GM23338 (cell line): ENCODE data around the gene CMTR1. TPM values are rescaled to one million over a fixed set of nuclear protein-coding genes. Genes with fewer than 3 reads are reported as not detected.

Experiments
- ATAC-seq: fragments of 200-7000 bp; cut with Tn5 transposase; 3 replicates; pipeline ENCODE4 v1.9.1; 2020
- DNase-seq: peaks from one replicate; pipeline ENCODE4 v3.0.0-alpha.2; 2015; ENCODE audit warnings: low spot score
- H2AFZ ChIP-seq: fragments of 200-600 bp; sonication (generic); 2 replicates; pipeline ENCODE4 v1.8.0; 2016; ENCODE audit warnings: antibody characterized with exemption, mild to moderate bottlenecking, moderate library complexity
- H3F3A ChIP-seq: fragments of 200-600 bp; sonication (generic); replicated peaks from 2 replicates; pipeline ENCODE4 v1.8.0; 2017; ENCODE audit warnings: antibody characterized with exemption, mixed run types, low read depth
- H3K27ac ChIP-seq: fragments of 200-600 bp; sonication (generic); 2 replicates; pipeline ENCODE4 v1.6.1; 2016; ENCODE audit warnings: low read depth
- H3K27me3 ChIP-seq: fragments of 200-600 bp; sonication (generic); 2 replicates; pipeline ENCODE4 v1.8.0; 2016; ENCODE audit warnings: mild to moderate bottlenecking, mixed run types, moderate library complexity; ENCODE audit not compliant: insufficient read depth
- H3K36me3 ChIP-seq: fragments of 200-600 bp; sonication (generic); 2 replicates; pipeline ENCODE4 v1.8.0; 2016; ENCODE audit warnings: mild to moderate bottlenecking; ENCODE audit not compliant: insufficient read depth
- H3K4me1 ChIP-seq: fragments of 200-600 bp; sonication (generic); 2 replicates; pipeline ENCODE4 v1.8.0; 2016; ENCODE audit warnings: mild to moderate bottlenecking, moderate library complexity; ENCODE audit not compliant: insufficient read depth
- H3K4me2 ChIP-seq: fragments of 200-600 bp; sonication (generic); 2 replicates; pipeline ENCODE4 v1.7.1; 2017; ENCODE audit warnings: mixed run types
- H3K4me3 ChIP-seq: fragments of 200-600 bp; sonication (generic); 2 replicates; pipeline ENCODE4 v1.6.1; 2016; ENCODE audit warnings: mixed run types
- H3K79me2 ChIP-seq: fragments of 200-600 bp; sonication (generic); replicated peaks from 2 replicates; pipeline ENCODE4 v1.8.0; 2017; ENCODE audit warnings: mild to moderate bottlenecking; ENCODE audit not compliant: insufficient read depth
- H3K9me2 ChIP-seq: fragments of 200-600 bp; sonication (generic); 2 replicates; pipeline ENCODE4 v1.8.0; 2017; ENCODE audit not compliant: insufficient read depth
- H4K20me1 ChIP-seq: fragments of 200-600 bp; sonication (generic); replicated peaks from 2 replicates; pipeline ENCODE4 v1.8.0; 2017; ENCODE audit warnings: mild to moderate bottlenecking; ENCODE audit not compliant: insufficient read depth
- H3K27ac Mint-ChIP-seq: 2 replicates; pipeline ENCODE4 v1.8.0; 2020; ENCODE audit warnings: inconsistent platforms, mild to moderate bottlenecking, moderate library complexity, mixed read lengths
- H3K27me3 Mint-ChIP-seq: 3 replicates; pipeline ENCODE4 v1.8.0; 2022; ENCODE audit warnings: low read depth, mild to moderate bottlenecking, moderate library complexity, mixed read lengths, inconsistent platforms; ENCODE audit not compliant: insufficient read depth, poor library complexity
- H3K36me3 Mint-ChIP-seq: 3 replicates; pipeline ENCODE4 v1.8.0; 2021; ENCODE audit warnings: low read depth, mild to moderate bottlenecking, inconsistent platforms, moderate library complexity, mixed read lengths
- H3K4me1 Mint-ChIP-seq: 3 replicates; pipeline ENCODE4 v1.8.0; 2020; ENCODE audit warnings: mild to moderate bottlenecking, inconsistent platforms, mixed read lengths
- H3K4me3 Mint-ChIP-seq: 3 replicates; pipeline ENCODE4 v1.8.0; 2021; ENCODE audit warnings: moderate library complexity, mild to moderate bottlenecking, inconsistent platforms, mixed read lengths
- H3K9me3 Mint-ChIP-seq: 3 replicates; pipeline ENCODE4 v1.8.0; 2020; ENCODE audit warnings: moderate library complexity, mild to moderate bottlenecking, inconsistent platforms, mixed read lengths
- CREB1 ChIP-seq: fragments of 250-450 bp; sonication (Bioruptor Pico); IDR thresholded peaks from 2 replicates; pipeline ENCODE4 v1.5.0; 2020; ENCODE audit warnings: low read depth, mild to moderate bottlenecking, moderate library complexity
- EZH2 ChIP-seq: fragments of 200-600 bp; sonication (generic); IDR thresholded peaks from one replicate; pipeline ENCODE4 v1.8.0; 2017; ENCODE audit warnings: antibody characterized with exemption, mild to moderate bottlenecking, low read depth; ENCODE audit not compliant: unreplicated experiment
- EZH2phosphoT487 ChIP-seq: fragments of 200-600 bp; sonication (generic); IDR thresholded peaks from one replicate; pipeline ENCODE4 v1.8.1; 2018; ENCODE audit warnings: antibody characterized with exemption; ENCODE audit not compliant: unreplicated experiment
- NANOG ChIP-seq: IDR thresholded peaks from 2 replicates; pipeline ENCODE4 v1.6.1; 2016; ENCODE audit warnings: antibody characterized with exemption, borderline replicate concordance
- POLR2AphosphoS5 ChIP-seq: IDR thresholded peaks from 2 replicates; pipeline ENCODE4 v1.6.1; 2016; ENCODE audit warnings: antibody characterized with exemption, low read depth
- STAT1 ChIP-seq: IDR thresholded peaks from one replicate; pipeline ENCODE4 v1.6.1; 2016; ENCODE audit warnings: antibody characterized with exemption; ENCODE audit not compliant: unreplicated experiment
- ZNF114 ChIP-seq: fragments of 250-450 bp; sonication (Bioruptor Pico); IDR thresholded peaks from 2 replicates; pipeline ENCODE4 v1.5.0; 2020; ENCODE audit warnings: mild to moderate bottlenecking, moderate library complexity
- polyA plus RNA-seq: library from polyadenylated mRNA; unstranded; fragments of >200 nt; fragmentation: Nextera tagmentation; extraction: Ambion mirVana; gene quantifications from 2 replicates; pipeline ENCODE4 v1.2.1, GENCODE V29; 2016
- total RNA-seq: library from RNA; depleted of rRNA; stranded (reverse); fragments of >200 nt; shearing (Covaris generic); gene quantifications from 2 replicates; pipeline ENCODE4 v1.2.3, GENCODE V29; 2014
- TF ChIP-seq, protein P1 (sequence below): IDR thresholded peaks from 2 replicates; pipeline ENCODE4 v1.6.1; 2016; ENCODE audit warnings: antibody characterized with exemption
- TF ChIP-seq, protein P2 (sequence below): IDR thresholded peaks from one replicate; pipeline ENCODE4 v1.6.1; 2018; ENCODE audit warnings: antibody characterized with exemption; ENCODE audit not compliant: unreplicated experiment

CMTR1 gene
- total and polyA plus RNA-seq, 2 experiments from 2014 or later = 7.3 to 36.4 TPM

DNA sequence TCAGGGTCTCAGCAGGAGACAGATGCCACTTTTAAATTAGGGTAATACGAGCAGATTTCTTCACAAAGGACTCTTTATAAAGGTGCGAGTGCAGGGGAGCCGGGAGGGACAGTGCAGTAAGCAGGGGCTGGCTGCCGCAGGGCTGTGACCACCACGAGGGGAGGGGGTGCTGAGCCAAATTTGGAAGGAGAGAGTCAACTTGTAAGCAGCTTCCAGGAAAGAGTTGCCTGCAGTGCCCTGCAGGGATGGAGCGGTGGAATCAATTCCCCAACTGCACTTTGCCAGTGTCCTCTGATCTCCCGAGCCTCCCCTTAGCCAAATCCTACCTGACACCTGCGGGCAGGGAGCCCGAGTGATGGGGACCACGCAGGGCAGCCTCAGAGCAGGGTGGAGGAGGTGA is 80.6 kb downstream of the CMTR1 start (continued):
- TF ChIP-seq, protein P1, sequence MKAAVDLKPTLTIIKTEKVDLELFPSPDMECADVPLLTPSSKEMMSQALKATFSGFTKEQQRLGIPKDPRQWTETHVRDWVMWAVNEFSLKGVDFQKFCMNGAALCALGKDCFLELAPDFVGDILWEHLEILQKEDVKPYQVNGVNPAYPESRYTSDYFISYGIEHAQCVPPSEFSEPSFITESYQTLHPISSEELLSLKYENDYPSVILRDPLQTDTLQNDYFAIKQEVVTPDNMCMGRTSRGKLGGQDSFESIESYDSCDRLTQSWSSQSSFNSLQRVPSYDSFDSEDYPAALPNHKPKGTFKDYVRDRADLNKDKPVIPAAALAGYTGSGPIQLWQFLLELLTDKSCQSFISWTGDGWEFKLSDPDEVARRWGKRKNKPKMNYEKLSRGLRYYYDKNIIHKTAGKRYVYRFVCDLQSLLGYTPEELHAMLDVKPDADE = no peak
- TF ChIP-seq EZH2phosphoT487 (no peak), STAT1 (no peak)

DNA sequence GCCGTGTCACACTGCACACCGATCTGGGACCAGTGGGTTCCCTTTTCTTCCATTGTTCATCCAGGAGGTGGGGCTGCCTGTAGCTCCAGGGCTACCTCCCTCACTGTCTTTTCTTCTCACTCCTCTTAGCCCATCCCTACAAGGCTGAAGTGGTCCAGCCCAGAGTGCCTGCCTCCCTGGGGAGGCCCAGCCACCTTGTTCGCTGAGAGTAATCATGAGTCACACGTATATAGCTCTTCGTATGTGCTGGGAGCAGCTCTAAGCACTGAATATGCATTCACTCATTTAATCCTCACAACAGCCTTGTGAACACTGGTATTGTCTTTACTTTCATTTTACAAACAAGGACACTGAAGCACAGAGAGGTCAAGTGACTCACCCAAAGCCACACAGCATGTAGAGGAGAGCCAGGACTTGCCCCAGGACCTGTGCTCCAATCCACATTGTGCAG is 81.3 kb downstream of the CMTR1 start:
- no peak for TF ChIP-seq ZNF114 (CRISPR knock-in tag)
- TF ChIP-seq EZH2phosphoT487 = no peak
- TF ChIP-seq EZH2 = no peak
- TF ChIP-seq, protein P1 = no peak
- TF ChIP-seq CREB1 = no peak
- H3K79me2 ChIP-seq = no peaks in the 10 kb centered on the region
- no peak overlapping the region for H3K27ac ChIP-seq
- H3K27me3 Mint-ChIP-seq = peaks cover 36% of the 10 kb centered on the region
- H3K9me2 ChIP-seq = no peaks in the 10 kb centered on the region
- H3K4me1 Mint-ChIP-seq = peaks cover 64% of the 10 kb centered on the region
- ATAC-seq = no peak
- no peaks in the 10 kb centered on the region for H3K9me3 Mint-ChIP-seq
- no peaks in the 10 kb centered on the region for H4K20me1 ChIP-seq
- H3K4me1 ChIP-seq = peaks cover 55% of the 10 kb centered on the region
- H2AFZ ChIP-seq = no peak overlapping the region
- peaks cover 41% of the 10 kb centered on the region for H3K27me3 ChIP-seq
- peak overlapping the region; percentile 4; the same call in 1 of the 3 replicates for H3K4me3 Mint-ChIP-seq
- H3K36me3 Mint-ChIP-seq = no peaks in the 10 kb centered on the region
- H3K4me2 ChIP-seq = peak overlapping the region; percentile 83; the same call in 1 of the 2 replicates
- no peaks in the 10 kb centered on the region; the same call in 1 of the 2 replicates for H3K36me3 ChIP-seq
- H3F3A ChIP-seq = peaks cover 7% of the 10 kb centered on the region; the same call in 1 of the 2 replicates
- H3K4me3 ChIP-seq = no peak overlapping the region
- H3K27ac Mint-ChIP-seq = no peak overlapping the region
- DNase-seq = no peak

DNA sequence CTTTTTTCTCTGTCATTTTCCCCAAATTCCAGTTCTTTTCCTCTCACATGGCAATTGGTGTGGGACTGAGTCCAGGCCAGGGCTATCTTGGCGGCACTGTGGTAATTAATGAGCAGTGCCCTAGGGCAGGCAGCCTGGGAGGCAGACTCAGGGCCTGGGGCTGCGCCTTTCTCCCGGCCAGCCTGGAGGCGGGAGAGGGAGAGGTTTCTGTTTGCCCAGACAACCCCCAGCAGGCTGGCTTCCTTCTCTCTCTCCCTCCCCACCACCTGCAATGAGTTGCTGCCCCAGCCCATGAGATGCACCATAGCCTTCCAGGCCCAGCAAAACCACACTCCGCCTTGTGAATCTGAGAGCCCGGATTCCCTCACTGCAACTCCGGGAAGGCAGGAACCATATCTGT is 81.8 kb downstream of the CMTR1 start:
- H3K36me3 Mint-ChIP-seq = no peaks in the 10 kb centered on the region
- Histone ChIP-seq H3K27ac (no peak overlapping the region), H3K4me3 (no peak overlapping the region), H2AFZ (no peak overlapping the region), H3K27me3 (peaks cover 41% of the 10 kb centered on the region), H3K79me2 (no peaks in the 10 kb centered on the region), H3F3A (peaks cover 7% of the 10 kb centered on the region; the same call in 1 of the 2 replicates), H3K4me2 (no peak overlapping the region), H3K9me2 (no peaks in the 10 kb centered on the region), H4K20me1 (no peaks in the 10 kb centered on the region), H3K36me3 (no peaks in the 10 kb centered on the region; the same call in 1 of the 2 replicates), H3K4me1 (peaks cover 55% of the 10 kb centered on the region)
- no peak overlapping the region for H3K27ac Mint-ChIP-seq
- H3K9me3 Mint-ChIP-seq = no peaks in the 10 kb centered on the region
- peaks cover 64% of the 10 kb centered on the region for H3K4me1 Mint-ChIP-seq
- DNase-seq (no peak), ATAC-seq (no peak)
- peaks cover 36% of the 10 kb centered on the region for H3K27me3 Mint-ChIP-seq
- no peak overlapping the region for H3K4me3 Mint-ChIP-seq
- TF ChIP-seq, protein P2, sequence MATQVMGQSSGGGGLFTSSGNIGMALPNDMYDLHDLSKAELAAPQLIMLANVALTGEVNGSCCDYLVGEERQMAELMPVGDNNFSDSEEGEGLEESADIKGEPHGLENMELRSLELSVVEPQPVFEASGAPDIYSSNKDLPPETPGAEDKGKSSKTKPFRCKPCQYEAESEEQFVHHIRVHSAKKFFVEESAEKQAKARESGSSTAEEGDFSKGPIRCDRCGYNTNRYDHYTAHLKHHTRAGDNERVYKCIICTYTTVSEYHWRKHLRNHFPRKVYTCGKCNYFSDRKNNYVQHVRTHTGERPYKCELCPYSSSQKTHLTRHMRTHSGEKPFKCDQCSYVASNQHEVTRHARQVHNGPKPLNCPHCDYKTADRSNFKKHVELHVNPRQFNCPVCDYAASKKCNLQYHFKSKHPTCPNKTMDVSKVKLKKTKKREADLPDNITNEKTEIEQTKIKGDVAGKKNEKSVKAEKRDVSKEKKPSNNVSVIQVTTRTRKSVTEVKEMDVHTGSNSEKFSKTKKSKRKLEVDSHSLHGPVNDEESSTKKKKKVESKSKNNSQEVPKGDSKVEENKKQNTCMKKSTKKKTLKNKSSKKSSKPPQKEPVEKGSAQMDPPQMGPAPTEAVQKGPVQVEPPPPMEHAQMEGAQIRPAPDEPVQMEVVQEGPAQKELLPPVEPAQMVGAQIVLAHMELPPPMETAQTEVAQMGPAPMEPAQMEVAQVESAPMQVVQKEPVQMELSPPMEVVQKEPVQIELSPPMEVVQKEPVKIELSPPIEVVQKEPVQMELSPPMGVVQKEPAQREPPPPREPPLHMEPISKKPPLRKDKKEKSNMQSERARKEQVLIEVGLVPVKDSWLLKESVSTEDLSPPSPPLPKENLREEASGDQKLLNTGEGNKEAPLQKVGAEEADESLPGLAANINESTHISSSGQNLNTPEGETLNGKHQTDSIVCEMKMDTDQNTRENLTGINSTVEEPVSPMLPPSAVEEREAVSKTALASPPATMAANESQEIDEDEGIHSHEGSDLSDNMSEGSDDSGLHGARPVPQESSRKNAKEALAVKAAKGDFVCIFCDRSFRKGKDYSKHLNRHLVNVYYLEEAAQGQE = no peak
- TF ChIP-seq NANOG (no peak), POLR2AphosphoS5 (no peak), STAT1 (no peak), EZH2phosphoT487 (no peak), CREB1 (no peak), ZNF114 (CRISPR knock-in tag) (no peak)
